Activated CD8-positive, alpha-beta memory T cell treated with anti-CD3 and anti-CD28 coated beads for 36 hours (primary cell): ENCODE results near the gene CXCR3. TPM values are rescaled to one million over a fixed set of nuclear protein-coding genes. Genes with fewer than 3 reads are reported as not detected.
"Not testable (repeated sequence)": the region's sequence is repeated elsewhere in the genome, so short reads cannot be mapped to it uniquely, and the experiment has no call there.

Experiments
- CTCF ChIA-PET: fragments of 350-600 bp; sonication (Branson Sonifier 250); formaldehyde crosslinking; loops from one replicate; lab custom pipeline; 2021; ENCODE audit warnings: antibody characterized with exemption; lab: Charles Lee
- POLR2A ChIA-PET: fragments of 350-600 bp; sonication (Branson Sonifier 250); formaldehyde crosslinking; loops from one replicate; lab custom pipeline; 2021; ENCODE audit warnings: antibody characterized with exemption; lab: Charles Lee
- total RNA-seq, 2 experiments: library from RNA; stranded (reverse); gene quantifications; one replicate each; pipeline ENCODE4 v1.2.3, GENCODE V29; 2021

Gene CXCR3
- total RNA-seq, 2 experiments from 2014 or later: 60.3 to 63.0 TPM

DNA sequence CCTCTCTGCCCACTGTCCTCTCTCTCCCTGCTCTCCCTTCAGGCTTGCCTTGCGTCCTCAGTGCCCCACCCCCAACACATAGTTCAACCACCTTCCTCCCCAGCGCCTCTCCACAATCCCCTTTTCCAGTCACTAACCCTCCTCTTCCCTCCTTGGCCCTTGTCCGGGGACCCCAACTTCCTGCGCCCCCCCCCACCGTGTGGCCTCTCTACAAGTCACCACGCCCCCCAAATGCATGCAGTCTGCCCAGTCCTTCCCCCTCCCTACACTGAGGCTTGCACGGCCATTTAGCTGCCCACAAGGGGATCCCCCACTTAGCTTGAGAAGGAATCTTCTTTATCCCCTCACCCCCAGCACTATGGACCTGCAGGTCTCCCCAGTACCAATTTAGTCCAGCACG is 569 bp downstream of the CXCR3 start:
- ChIA-PET CTCF (interaction anchor here (1.8 kb wide), 1 partner anchor 21 kb away, joined by 7 read pairs; no protein-coding TSS in a partner anchor), POLR2A (interaction anchor here (1.4 to 4.0 kb wide), 3 partner anchors 20 to 85 kb away, joined by 6 to 22 read pairs (median 6); partner anchors contain the start of gene OGT)

DNA sequence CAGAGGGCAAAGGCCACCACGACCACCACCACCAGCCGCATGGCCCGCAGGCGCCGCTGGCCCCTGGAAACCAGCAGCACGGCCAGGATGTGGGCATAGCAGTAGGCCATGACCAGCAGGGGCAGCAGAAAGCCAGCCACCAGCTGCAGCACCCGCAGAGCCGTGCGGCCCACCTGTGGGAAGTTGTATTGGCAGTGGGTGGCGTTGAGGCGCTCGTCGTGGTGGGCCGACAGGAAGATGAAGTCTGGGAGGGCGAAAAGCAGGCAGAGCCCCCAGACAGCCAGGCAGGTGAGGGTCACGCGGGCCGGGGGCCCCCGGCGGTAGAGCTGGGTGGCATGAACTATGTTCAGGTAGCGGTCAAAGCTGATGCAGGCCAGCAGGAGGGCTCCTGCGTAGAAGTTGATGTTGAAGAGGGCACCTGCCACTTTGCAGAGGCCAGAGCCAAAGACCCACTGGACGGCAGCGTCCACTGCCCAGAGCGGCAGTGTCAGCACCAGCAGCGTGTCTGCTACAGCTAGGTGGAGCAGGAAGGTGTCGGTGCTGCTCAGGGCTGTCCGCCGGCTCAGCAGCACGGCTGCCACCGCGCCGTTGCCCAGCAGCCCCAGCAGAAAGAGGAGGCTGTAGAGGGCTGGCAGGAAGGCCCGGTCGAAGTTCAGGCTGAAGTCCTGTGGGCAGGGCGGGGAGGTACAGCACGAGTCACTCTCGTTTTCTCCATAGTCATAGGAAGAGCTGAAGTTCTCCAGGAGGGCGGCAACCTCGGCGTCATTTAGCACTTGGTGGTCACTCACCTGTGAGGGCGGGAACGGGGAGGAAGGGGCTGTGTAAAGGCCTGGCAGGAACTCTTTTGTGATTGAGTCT is 1.4 kb downstream of the CXCR3 start:
- POLR2A ChIA-PET: interaction anchor here (1.2 to 4.0 kb wide), 3 partner anchors 81 to 251 kb away, joined by 3 to 22 read pairs (median 6); partner anchors contain the start of genes OGT and TAF1
- CTCF ChIA-PET: interaction anchor here (0.8 to 1.8 kb wide), 4 partner anchors 22 to 83 kb away, joined by 3 to 7 read pairs (median 4); no protein-coding TSS in a partner anchor

DNA sequence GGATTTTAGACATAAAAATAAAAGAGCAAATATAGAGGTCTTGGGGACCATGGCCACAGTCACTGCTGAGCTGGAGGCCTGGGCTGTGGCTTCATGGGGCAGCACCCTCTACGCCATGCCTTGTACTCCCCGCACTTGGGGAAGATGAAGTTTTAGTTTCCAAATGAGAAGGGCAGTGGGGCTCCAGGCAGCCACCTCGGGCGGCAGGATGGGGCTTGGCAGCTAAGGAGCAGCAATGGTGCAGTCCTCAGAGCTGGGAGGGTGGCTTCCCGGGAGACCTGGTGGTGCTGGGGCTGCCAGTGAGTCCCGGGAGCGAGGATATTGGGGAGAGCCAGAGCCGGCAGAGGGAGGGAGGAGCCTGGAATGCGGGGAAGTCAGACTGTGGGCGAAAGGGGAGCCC is 2.4 kb downstream of the CXCR3 start:
- CTCF ChIA-PET: interaction anchor here (1.4 to 1.5 kb wide), 2 partner anchors 36 to 82 kb away, joined by 4 to 5 read pairs; no protein-coding TSS in a partner anchor
- POLR2A ChIA-PET: interaction anchor here (1.2 to 4.0 kb wide), 2 partner anchors 83 to 250 kb away, joined by 3 to 22 read pairs; partner anchors contain the start of genes OGT and TAF1

DNA sequence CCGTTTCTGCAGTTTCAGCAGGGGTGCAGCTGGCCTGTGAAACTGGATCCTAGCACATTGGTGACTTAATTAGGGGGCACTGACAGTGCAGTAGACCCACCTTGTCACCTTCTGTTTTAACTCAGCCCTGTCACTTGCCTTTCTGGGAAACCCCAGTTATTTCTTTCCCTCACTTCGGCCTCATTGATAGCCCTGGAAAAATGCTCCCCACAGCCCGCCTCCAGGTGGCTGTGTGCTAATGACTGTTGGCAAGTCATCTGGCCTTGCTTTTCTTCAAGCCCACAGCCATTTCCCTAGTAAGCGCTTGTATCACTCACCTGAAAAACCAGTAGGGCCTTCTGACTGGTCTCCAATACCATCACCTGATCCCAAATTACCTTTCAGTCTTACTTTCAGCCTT is 3.3 kb downstream of the CXCR3 start:
- ChIA-PET CTCF (no interaction called here), POLR2A (no interaction called here)

DNA sequence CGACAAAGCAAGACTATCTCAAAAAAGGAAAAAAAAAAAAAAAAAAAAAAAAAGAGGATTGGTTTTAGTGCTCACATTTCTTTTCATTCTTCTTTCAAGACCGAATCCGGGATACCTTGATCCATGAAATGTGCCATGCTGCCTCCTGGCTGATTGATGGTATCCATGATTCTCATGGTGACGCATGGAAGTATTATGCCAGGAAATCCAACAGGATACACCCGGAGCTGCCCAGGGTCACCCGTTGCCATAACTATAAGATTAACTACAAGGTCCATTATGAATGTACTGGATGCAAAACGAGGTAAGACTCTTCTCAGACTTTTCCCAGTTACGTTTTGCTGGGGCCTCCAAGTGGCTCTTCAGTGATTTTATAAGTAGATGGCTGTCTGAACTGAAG is 6.1 kb downstream of the CXCR3 start:
- POLR2A ChIA-PET: no interaction called here
- CTCF ChIA-PET: no interaction called here

DNA sequence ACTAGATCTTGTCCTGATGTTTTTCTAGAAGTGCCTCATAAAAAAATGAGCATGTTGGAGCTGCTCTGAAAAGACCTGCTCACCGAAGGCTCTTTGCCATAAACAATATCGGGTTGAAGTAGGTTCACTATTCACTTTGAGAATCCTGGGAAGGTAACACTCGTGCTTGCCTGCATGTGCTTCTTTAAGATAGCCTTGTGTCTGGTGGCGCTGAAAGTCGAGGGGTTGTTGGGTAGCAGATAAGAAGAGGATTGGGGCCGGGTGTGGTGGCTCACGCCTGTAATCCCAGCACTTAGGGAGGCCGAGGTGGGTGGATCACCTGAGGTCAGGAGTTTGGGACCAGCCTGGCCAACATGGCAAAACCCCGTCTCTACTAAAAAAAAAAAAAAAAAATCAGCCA is 6.6 kb downstream of the CXCR3 start:
- CTCF ChIA-PET: not testable (repeated sequence)
- POLR2A ChIA-PET: interaction anchor here (1.3 kb wide), 1 partner anchor 78 kb away, joined by 4 read pairs; no protein-coding TSS in a partner anchor

DNA sequence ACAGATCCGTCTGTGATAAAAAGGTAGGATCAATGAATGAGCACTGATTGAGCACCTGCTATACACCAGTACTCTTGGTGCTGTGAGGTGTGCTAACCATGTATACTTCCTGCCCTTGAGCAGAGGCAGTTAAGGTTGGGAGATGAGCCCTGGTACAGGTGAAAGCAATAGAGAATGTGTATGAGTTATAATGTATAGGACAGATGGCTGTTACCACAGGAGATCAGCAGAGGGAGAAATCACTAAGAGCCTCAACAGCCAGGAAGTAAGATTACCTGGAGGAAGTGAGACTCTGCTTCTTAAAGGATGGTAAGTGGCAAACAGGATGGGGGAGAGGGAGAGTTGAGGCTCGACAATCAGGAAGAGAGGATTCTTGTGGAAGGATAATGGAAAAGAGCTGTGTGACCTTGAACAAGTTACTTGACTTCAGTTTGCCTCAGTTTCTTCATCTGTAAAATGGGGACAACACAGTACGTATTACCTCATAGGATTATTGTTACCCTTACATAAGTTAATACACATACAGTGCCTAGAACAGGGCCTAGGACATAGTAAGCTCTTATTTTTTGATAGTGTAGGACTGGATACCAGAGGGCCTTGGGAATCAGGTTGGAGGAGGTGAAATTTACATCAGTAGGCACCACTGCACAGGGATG is 9.1 kb downstream of the CXCR3 start:
- CTCF ChIA-PET: no interaction called here
- POLR2A ChIA-PET: no interaction called here

DNA sequence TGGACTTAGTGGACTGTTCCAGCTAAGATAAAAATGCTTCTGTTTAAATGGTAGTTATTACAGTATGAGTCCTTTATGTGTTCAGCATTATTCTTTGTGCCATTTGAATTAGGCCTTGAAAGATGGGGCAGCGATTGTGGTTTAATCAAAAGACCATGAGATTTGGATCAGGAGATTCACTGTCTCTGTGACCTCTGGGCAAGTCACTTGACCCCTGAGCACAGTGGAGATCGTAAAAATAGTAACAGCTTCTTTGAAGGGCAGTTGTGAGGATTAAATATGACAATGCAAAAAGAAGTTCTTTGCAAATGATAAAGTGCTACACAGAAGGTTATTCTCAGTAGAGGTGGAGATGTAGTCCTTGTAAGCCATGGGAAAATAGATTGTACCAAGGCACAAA is 10.8 kb downstream of the CXCR3 start:
- CTCF ChIA-PET: no interaction called here

DNA sequence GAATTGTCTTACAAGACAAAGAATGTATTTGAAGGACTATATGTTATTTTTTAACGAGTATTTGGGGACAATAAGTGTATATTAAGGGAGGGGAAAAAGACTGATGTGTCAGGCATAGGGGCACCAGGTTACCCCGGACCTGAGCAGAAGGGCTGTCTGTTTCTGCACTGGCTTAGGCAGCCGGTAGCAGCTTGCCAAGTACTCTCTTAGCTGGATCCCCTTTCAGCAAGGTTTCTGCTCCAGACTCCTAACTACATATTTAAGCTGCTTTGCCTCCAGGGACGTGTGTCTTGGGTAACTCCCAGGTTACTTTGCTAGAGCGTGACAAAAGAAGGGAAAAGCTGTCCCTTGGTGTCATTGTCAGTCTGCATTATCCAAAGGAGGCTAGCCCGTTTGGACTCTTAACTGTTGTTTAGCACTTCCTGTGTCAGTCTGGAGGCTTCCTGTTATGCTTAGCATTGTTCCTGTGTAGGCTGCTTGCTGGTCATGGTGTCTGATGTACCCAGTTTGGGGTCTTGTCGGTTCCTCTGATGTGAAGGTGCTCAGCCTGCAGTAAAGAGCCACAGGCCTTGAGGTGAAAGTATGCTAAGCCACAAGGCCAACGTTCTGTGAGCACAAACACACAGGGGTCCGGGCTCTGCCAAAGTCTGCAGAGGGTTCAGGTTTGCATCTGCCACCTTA is 11.6 kb downstream of the CXCR3 start:
- ChIA-PET POLR2A (no interaction called here), CTCF (no interaction called here)

More for the DNA sequence above, 10.8 kb downstream of the CXCR3 start:
- POLR2A ChIA-PET: no interaction called here

DNA sequence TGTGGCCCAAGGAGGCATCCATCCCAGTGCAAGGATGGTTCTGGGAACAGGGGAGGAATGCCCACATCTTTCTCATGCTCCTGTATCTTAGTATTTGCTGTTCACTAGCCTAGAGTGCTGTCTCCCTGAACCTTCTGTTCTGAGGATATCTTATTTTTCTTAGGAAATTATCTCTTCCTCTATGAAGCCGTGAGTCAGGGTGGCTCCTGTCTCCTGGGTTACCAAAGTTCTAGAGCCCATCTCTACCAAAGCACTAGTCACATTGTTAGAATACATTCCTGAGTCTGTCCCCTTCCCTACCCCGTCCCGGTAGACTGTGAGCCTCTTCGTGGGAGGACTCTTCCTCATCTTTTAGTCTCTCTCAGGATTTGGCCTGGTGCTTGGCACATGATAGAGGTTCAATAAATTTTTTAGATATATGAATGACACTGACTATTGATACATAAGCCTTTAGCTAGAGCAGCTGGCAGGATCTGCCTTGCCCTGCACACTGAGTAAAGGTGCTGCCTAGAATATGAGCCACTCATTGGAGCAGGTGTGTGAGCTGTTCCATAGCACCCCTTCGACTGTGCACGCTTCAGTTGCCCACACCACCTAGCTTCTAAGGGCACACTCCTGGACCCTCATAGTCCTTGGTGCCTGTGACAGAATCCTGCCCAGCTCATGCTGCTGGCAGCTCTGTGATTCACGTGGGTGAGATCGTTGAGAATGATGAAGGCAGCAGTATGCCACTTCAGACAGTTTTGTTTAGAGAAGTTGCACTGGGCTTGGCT is 13.3 kb downstream of the CXCR3 start:
- ChIA-PET CTCF (no interaction called here), POLR2A (no interaction called here)

DNA sequence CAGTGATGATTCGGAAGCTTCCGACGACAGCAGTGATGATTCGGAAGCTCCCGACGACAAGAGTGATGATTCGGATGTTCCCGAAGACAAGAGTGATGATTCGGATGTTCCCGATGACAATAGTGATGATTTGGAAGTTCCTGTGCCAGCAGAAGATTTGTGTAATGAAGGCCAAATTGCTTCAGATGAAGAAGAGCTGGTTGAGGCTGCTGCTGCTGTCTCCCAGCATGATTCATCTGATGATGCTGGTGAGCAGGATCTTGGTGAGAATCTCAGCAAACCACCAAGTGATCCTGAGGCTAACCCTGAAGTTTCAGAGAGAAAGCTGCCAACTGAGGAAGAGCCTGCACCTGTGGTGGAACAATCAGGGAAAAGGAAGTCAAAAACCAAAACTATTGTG is 14.2 kb downstream of the CXCR3 start:
- CTCF ChIA-PET: no interaction called here
- POLR2A ChIA-PET: no interaction called here

DNA sequence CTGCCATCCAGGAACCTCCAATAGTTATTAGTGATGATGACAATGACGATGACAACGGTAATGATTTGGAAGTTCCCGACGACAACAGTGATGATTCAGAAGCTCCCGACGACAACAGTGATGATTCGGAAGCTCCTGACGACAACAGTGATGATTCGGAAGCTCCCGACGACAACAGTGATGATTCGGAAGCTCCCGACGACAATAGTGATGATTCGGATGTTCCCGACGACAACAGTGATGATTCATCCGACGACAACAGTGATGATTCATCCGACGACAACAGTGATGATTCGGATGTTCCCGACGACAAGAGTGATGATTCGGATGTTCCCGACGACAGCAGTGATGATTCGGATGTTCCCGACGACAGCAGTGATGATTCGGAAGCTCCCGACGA is 14.7 kb downstream of the CXCR3 start:
- CTCF ChIA-PET: no interaction called here
- POLR2A ChIA-PET: no interaction called here

DNA sequence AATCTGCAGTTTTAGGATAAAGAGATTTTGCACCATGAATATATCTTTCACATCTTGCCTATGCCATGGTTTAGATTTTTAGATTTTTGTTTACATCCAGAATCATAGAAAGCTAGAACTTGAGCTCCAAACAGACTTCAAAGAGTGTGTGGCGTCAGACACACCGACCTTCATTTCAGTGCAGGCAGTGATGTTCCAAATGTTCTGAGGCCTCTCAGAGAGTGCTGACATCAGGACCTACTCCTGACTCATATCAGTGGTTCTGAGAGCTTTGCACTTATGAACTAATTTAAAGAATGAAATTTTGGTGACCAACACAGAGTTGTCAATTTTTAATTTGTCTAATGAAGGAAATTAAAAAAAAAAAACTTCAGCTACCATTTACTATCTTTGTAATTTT is 18.3 kb downstream of the CXCR3 start:
- CTCF ChIA-PET: no interaction called here
- POLR2A ChIA-PET: no interaction called here

DNA sequence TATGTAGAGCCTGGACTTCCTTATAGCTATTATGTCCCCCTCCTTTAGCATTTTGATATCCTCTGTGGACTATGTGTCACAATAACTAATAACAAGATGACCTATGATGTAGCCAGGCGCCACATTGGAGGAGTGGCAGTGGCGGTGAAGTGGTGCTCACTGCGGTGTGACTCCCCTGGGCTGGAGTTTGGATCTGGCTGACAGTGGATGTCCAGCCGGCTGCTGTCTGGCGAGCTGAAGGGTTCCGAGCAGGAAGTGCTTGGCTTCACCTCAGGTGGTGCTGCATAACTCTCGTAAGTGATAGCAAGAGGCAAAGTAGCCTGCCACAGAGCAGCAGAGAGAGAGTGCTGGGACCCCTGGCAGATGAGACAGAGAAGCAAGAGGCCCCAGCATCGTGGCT is 25.1 kb downstream of the CXCR3 start:
- CTCF ChIA-PET: not testable (repeated sequence)

DNA sequence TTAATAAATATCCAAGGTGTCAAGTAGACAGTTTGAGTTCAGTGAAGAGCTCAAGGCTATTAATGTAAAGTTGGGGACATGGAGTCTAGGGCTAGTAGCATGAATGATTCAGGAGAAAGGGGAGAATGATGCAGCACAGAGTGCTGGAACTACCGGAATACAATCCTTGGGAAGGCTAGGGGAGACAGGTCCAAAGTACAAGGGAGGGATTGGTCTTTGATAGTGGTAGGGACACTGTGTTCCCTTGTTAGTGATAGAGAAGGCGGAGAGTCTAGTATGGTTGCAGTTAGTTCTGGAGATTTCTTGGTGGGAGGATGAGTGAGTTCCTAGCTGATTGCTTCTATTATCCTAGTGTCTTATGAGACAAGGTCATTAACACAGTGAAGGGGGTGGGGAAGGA is 31.4 kb downstream of the CXCR3 start:
- ChIA-PET POLR2A (no interaction called here), CTCF (interaction anchor here (0.9 kb wide), 1 partner anchor 190 kb away, joined by 6 read pairs; no protein-coding TSS in a partner anchor)

More for the DNA sequence above, 25.1 kb downstream of the CXCR3 start:
- POLR2A ChIA-PET: not testable (repeated sequence)

DNA sequence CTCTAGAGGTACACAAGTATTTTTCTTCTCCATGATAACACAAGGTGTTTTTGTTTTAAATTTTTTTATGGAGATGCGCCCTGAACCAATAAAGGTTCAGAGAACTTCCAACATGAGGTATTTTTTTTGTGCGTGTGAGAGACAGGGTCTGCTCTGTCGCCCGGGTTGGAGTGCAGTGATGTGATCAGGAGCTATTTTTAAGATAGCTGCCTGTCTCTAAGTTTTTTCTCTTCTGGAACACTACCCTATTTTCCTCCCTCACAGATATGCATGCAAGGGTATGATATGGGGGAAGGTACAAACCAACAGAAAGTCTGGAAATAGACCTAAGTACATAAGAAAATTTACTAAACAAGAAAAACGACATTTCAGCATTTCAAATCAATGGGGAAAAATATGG is 37.1 kb downstream of the CXCR3 start:
- POLR2A ChIA-PET: no interaction called here
- CTCF ChIA-PET: interaction anchor here (0.6 kb wide), 1 partner anchor 205 kb away, joined by 3 read pairs; no protein-coding TSS in a partner anchor

DNA sequence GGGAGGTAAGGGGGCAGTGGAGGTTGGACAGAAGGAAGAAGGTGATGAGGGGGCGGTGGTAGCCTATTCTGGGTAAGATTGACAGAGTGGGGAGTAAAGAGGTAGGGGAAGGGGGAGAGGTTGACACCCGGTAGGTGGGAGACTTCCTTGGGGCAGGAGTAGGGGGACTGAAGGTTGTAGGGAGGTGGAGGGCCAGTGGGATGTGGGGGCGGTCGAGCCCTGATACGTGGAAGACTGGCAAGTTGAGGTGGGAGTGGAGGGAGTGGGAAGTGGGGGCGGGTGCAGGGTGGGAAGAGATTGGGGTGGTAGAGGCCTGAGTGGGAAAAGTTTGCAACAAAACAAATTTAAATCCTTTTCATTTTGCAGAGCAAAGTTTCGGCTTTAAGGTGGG is 38.3 kb downstream of the CXCR3 start:
- ChIA-PET POLR2A (no interaction called here), CTCF (no interaction called here)

DNA sequence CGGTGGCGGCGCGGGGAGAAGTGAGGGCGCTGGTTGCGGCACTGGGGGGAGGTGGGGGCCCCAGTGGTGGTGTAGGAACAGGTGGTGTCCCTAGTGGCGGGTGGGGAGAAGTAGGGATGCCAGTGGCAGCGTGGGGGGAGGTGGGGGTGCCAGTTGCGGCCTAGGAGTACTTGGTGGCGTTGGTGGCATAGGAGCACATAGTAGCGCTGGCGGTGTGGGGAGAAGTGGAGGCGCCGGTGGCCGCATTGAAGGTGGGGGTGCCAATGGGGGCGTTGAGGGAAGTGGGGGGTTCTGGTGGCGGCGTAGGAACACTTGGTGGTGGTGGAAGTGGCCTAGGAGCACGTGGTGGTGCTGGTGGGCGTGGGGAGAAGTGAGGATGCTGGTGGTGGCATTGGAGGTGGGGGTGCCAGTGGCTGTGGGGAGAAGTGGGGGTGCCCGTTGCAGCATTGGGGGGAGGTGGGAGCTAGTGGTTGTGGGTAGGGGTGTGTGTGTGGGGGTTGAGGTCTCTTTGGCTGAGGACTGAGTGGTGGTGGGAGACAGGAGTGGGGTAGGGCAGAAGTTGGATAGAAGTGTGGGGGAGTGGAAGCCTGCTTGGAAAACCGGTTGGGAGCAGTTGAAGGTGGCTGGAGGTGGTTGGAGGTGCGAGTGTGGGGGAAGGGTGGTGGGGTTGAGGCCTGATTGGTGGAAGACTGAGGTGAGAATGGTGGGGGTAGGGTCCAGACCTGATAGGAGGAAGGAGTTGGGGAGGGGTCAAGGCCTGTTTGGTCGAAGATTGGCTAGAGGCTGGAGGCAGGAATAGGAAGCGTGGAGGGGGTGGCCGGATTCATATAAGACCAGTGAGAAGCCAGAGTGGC is 38.9 kb downstream of the CXCR3 start:
- ChIA-PET CTCF (no interaction called here), POLR2A (no interaction called here)
